IMR-90 (cell line): Measurements from ENCODE around the gene KITLG. TPM values are rescaled to one million over a fixed set of nuclear protein-coding genes. Genes with fewer than 3 reads are reported as not detected.

Experiments used
- ATAC-seq: fragments of 200-7000 bp; cut with Tn5 transposase; 2 replicates; pipeline ENCODE4 v1.9.1; 2020; ENCODE audit warnings: low read depth, mild to moderate bottlenecking, moderate library complexity
- BruUV-seq: library from RNA; stranded (reverse); fragments of 400-500 nt; replicated peaks from 2 replicates; lab custom pipeline; 2021; lab: Mats Ljungman, UMichigan
- CTCF ChIA-PET: fragments of 300-600 bp; formaldehyde crosslinking; extraction: SDS; loops from one replicate; lab custom pipeline; 2021; ENCODE audit warnings: antibody characterized with exemption; lab: Yijun Ruan, JAX
- POLR2A ChIA-PET: fragments of 300-600 bp; sonication (Branson Sonifier 250); formaldehyde crosslinking; loops from one replicate; lab custom pipeline; 2022; ENCODE audit warnings: antibody characterized with exemption; ENCODE audit not compliant: unreplicated experiment; lab: Charles Lee
- DNase-seq: peaks from one replicate; pipeline ENCODE4 v3.0.0; 2013
- H2AFZ ChIP-seq: replicated peaks from 2 replicates; pipeline ENCODE3; 2013; ENCODE audit warnings: low read length, mild to moderate bottlenecking; ENCODE audit not compliant: poor library complexity
- H2AK5ac ChIP-seq: 2 replicates; pipeline ENCODE4 v1.6.1; 2013; ENCODE audit warnings: low read depth, low read length, inconsistent platforms
- H2AK9ac ChIP-seq: replicated peaks from 2 replicates; pipeline ENCODE3; 2013; ENCODE audit warnings: mild to moderate bottlenecking, low read depth, low read length, moderate library complexity; ENCODE audit not compliant: poor library complexity
- H2BK120ac ChIP-seq: 2 replicates; pipeline ENCODE4 v1.6.1; 2013; ENCODE audit warnings: low read depth, low read length, inconsistent platforms
- H2BK15ac ChIP-seq: 3 replicates; pipeline ENCODE4 v1.6.1; 2013; ENCODE audit warnings: low read depth, low read length, inconsistent platforms
- H2BK20ac ChIP-seq: 2 replicates; pipeline ENCODE4 v1.6.1; 2013; ENCODE audit warnings: low read depth, mild to moderate bottlenecking, inconsistent platforms, low read length, moderate library complexity
- H2BK5ac ChIP-seq: 2 replicates; pipeline ENCODE4 v1.6.1; 2013; ENCODE audit warnings: mild to moderate bottlenecking, low read depth, low read length, inconsistent platforms; ENCODE audit not compliant: poor library complexity, severe bottlenecking
- H3K14ac ChIP-seq: replicated peaks from 2 replicates; pipeline ENCODE4 v1.6.1; 2013; ENCODE audit warnings: low read depth, low read length, inconsistent platforms
- H3K18ac ChIP-seq: 2 replicates; pipeline ENCODE4 v1.6.1; 2013; ENCODE audit warnings: low read depth, low read length, control low read depth
- H3K23ac ChIP-seq: 2 replicates; pipeline ENCODE4 v1.6.1; 2013; ENCODE audit warnings: low read depth, low read length, inconsistent platforms
- H3K27ac ChIP-seq: 2 replicates; pipeline ENCODE4 v1.5.1; 2013; ENCODE audit warnings: mild to moderate bottlenecking, control low read depth, low read length; ENCODE audit not compliant: insufficient read depth
- H3K27me3 ChIP-seq: 2 replicates; pipeline ENCODE4 v1.6.1; 2013; ENCODE audit warnings: low read length; ENCODE audit not compliant: control insufficient read depth, insufficient read depth
- H3K36me3 ChIP-seq: 2 replicates; pipeline ENCODE4 v1.6.1; 2013; ENCODE audit warnings: low read length, mixed read lengths; ENCODE audit not compliant: control insufficient read depth, insufficient read depth
- H3K4ac ChIP-seq: 2 replicates; pipeline ENCODE4 v1.6.1; 2013; ENCODE audit warnings: low read depth, low read length, inconsistent platforms
- H3K4me1 ChIP-seq: 2 replicates; pipeline ENCODE4 v1.6.1; 2013; ENCODE audit warnings: low read length, mixed read lengths; ENCODE audit not compliant: control insufficient read depth, insufficient read depth
- H3K4me2 ChIP-seq: 2 replicates; pipeline ENCODE4 v1.6.1; 2013; ENCODE audit warnings: low read depth, mild to moderate bottlenecking, control low read depth, low read length, moderate library complexity
- H3K4me3 ChIP-seq: 2 replicates; pipeline ENCODE4 v1.5.1; 2013; ENCODE audit warnings: low read depth, mild to moderate bottlenecking, control low read depth, low read length, moderate library complexity; ENCODE audit not compliant: insufficient read depth
- H3K56ac ChIP-seq: 2 replicates; pipeline ENCODE4 v1.6.1; 2013; ENCODE audit warnings: low read length, inconsistent platforms; ENCODE audit not compliant: insufficient read depth; ENCODE audit errors: extremely low read depth
- H3K79me1 ChIP-seq, 2 experiments: 2 replicates each; pipeline ENCODE4 v1.6.1; 2013; ENCODE audit warnings: low read length in 2 of 2, inconsistent platforms in 1 of 2, low read depth in 1 of 2
- H3K9ac ChIP-seq: 2 replicates; pipeline ENCODE4 v1.6.1; 2013; ENCODE audit warnings: low read depth, low read length, control low read depth
- H3K9me1 ChIP-seq: 2 replicates; pipeline ENCODE4 v1.6.1; 2013; ENCODE audit warnings: low read length, inconsistent platforms; ENCODE audit not compliant: insufficient read depth
- H3K9me3 ChIP-seq: 2 replicates; pipeline ENCODE4 v1.6.1; 2013; ENCODE audit warnings: low read length; ENCODE audit not compliant: control insufficient read depth, insufficient read depth
- H4K20me1 ChIP-seq: 2 replicates; pipeline ENCODE4 v1.6.1; 2013; ENCODE audit warnings: low read length, inconsistent platforms; ENCODE audit not compliant: insufficient read depth
- H4K5ac ChIP-seq: 2 replicates; pipeline ENCODE4 v1.6.1; 2013; ENCODE audit warnings: mild to moderate bottlenecking, low read depth, low read length, control low read depth
- H4K8ac ChIP-seq, 2 experiments: 2 replicates each; pipeline ENCODE4 v1.6.1; 2013; ENCODE audit warnings: low read depth in 2 of 2, low read length in 2 of 2, control low read depth in 1 of 2, inconsistent platforms in 1 of 2
- H4K91ac ChIP-seq: 2 replicates; pipeline ENCODE4 v1.6.1; 2013; ENCODE audit warnings: low read depth, low read length, inconsistent platforms; ENCODE audit not compliant: insufficient read depth
- BHLHE40 ChIP-seq: fragments of 150-350 bp; IDR thresholded peaks from 2 replicates; pipeline ENCODE4 v1.6.1; 2016; ENCODE audit warnings: mild to moderate bottlenecking, low read depth, low read length
- CEBPB ChIP-seq: IDR thresholded peaks from 2 replicates; pipeline ENCODE4 v1.6.1; 2012; ENCODE audit warnings: low read depth, low read length, improper control_type of control experiment
- CHD1 ChIP-seq: IDR thresholded peaks from 2 replicates; pipeline ENCODE4 v1.6.1; 2012; ENCODE audit warnings: low read depth, low read length, improper control_type of control experiment
- MAFK ChIP-seq: IDR thresholded peaks from 2 replicates; pipeline ENCODE4 v1.6.1; 2012; ENCODE audit warnings: low read depth, low read length, improper control_type of control experiment
- MAZ ChIP-seq: IDR thresholded peaks from 2 replicates; pipeline ENCODE4 v1.6.1; 2012; ENCODE audit warnings: low read depth, mild to moderate bottlenecking, low read length, improper control_type of control experiment, moderate library complexity, borderline replicate concordance
- NFE2L2 ChIP-seq: fragments of 150-350 bp; IDR thresholded peaks from 2 replicates; pipeline ENCODE4 v1.6.1; 2016; ENCODE audit warnings: low read depth, mild to moderate bottlenecking, low read length
- RCOR1 ChIP-seq: IDR thresholded peaks from 2 replicates; pipeline ENCODE4 v1.6.1; 2012; ENCODE audit warnings: mild to moderate bottlenecking, low read length, improper control_type of control experiment; ENCODE audit not compliant: insufficient replicate concordance
- SMC3 ChIP-seq: fragments of 150-350 bp; IDR thresholded peaks from 2 replicates; pipeline ENCODE4 v1.6.1; 2016; ENCODE audit warnings: low read depth, mild to moderate bottlenecking, antibody characterized with exemption, low read length, moderate library complexity
- WGBS, 2 experiments: methylation state at CpG; one replicate each; pipeline versions ENCODE4 v1.1.5 to v1.1.7; 2013; ENCODE audit warnings: missing lambda C conversion rate in 2 of 2; ENCODE audit not compliant: insufficient read length in 1 of 2; ENCODE audit errors: extremely low coverage in 2 of 2; 5-methylcytosine and 5-hydroxymethylcytosine counted together
- dilution Hi-C: fragments of 300-500 bp; cut with HindIII; formaldehyde crosslinking; loops from one replicate; pipeline ENCODE4 v1.14.3; 2018; ENCODE audit warnings: low sequenced_read_pairs; ENCODE audit not compliant: unreplicated experiment
- in situ Hi-C: fragments of 300-500 bp; cut with MboI; formaldehyde crosslinking; loops from 3 replicates; pipeline ENCODE4 v1.14.3; 2019; ENCODE audit warnings: low sequenced_read_pairs, inconsistent platforms, mixed read lengths
- intact Hi-C: fragments of 100-400 bp; cut with micrococcal nuclease; formaldehyde crosslinking; loops from 2 replicates; pipeline ENCODE4 v1.10.0; 2022
- polyA plus RNA-seq, 3 experiments: library from polyadenylated mRNA; depleted of rRNA; stranded (reverse); fragments of >200 nt; gene quantifications; 2 replicates each; pipeline ENCODE4 v1.2.3, GENCODE V29; 2012; ENCODE audit warnings: low replicate concordance in 1 of 3
- total RNA-seq: library from RNA; depleted of rRNA; stranded (reverse); fragments of >200 nt; gene quantifications from 2 replicates; pipeline ENCODE4 v1.2.3, GENCODE V29; 2012

Gene KITLG
- total and polyA plus RNA-seq, 2 of the 4 experiments (the other 2 are of a cell fraction) = 14.5 to 87.5 TPM

DNA sequence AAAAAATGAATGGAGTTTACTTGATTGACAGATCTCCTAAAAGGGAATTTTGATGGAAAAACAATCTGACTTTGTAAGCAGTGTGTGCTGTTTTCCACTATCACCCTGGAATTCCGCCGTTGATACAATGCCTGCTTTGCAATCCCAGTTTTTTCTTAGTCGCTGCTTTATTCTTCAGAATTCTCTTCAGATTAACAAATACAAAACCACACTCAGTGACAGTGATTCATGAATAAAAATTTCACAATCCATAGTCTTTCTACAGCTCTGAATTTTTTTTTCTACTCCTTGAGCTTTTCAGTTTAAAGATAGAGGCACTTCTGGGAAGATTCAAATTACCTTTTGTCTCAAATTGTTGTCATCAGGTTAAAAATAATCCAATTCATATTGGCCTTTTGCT lies 44.6 kb upstream of the KITLG start:
- Histone ChIP-seq H3K9me3 (no peaks in the 10 kb centered on the region; the same call in 1 of the 2 replicates), H3K4ac (no peak overlapping the region), H2BK20ac (no peak overlapping the region), H4K8ac (no peak overlapping the region), H3K4me1 (no peaks in the 10 kb centered on the region), H2AK5ac (no peak overlapping the region), H3K9me1 (no peaks in the 10 kb centered on the region), H3K56ac (no peak overlapping the region), H4K5ac (no peak overlapping the region), H3K79me1 (no peaks in the 10 kb centered on the region), H2BK15ac (no peak overlapping the region), H2AFZ (no peak overlapping the region), H4K20me1 (no peaks in the 10 kb centered on the region), H4K91ac (no peak overlapping the region), H3K14ac (no peak overlapping the region), H2BK5ac (no peak overlapping the region), H3K4me3 (no peak overlapping the region), H3K27ac (no peak overlapping the region), H2AK9ac (no peak overlapping the region), H3K18ac (no peak overlapping the region), H3K9ac (no peak overlapping the region), H3K36me3 (no peaks in the 10 kb centered on the region), H2BK120ac (no peak overlapping the region), H3K4me2 (no peak overlapping the region), H3K23ac (no peak overlapping the region), H3K27me3 (no peaks in the 10 kb centered on the region)
- POLR2A ChIA-PET = no interaction called here
- no peak for TF ChIP-seq RCOR1
- TF ChIP-seq SMC3 = no peak
- TF ChIP-seq NFE2L2 = no peak
- no peak for TF ChIP-seq CHD1
- no peak for TF ChIP-seq MAFK
- peak; percentile 85 for TF ChIP-seq CEBPB
- no peak for TF ChIP-seq MAZ
- TF ChIP-seq BHLHE40 = no peak
- ATAC-seq = no peak
- intact Hi-C loops (loop anchor here (5.0 kb wide), 1 partner anchor 473 kb away; no protein-coding TSS in a partner anchor), in situ Hi-C loops (no loop called here), dilution Hi-C loops (no loop called here)
- no CpG with 5 or more reads among the region's 3 CpGs for WGBS, 2 experiments
- CTCF ChIA-PET = no interaction called here
- BruUV-seq = no TSS peak
- DNase-seq = peak; percentile 62
